RWPE1 (cell line): Measurements from ENCODE around the gene CDH11.

ENCODE experiments used
- CTCF ChIA-PET: fragments of 350-600 bp; sonication (Branson Sonifier 250); formaldehyde crosslinking; extraction: SDS; loops from one replicate; lab custom pipeline; 2021; lab: Yijun Ruan, JAX
- POLR2A ChIA-PET: fragments of 400-600 bp; formaldehyde crosslinking; extraction: SDS; loops from one replicate; lab custom pipeline; 2020; ENCODE audit warnings: antibody characterized with exemption; ENCODE audit not compliant: low non-redundant PET; lab: Yijun Ruan, JAX
- DNase-seq: peaks from one replicate; pipeline ENCODE4 v3.0.0; 2012; ENCODE audit warnings: low spot score
- H3K27ac ChIP-seq: fragments of 450-650 bp; 2 replicates; pipeline ENCODE4 v1.5.1; 2017
- TF ChIP-seq, protein P1 (sequence below): fragments of 450-650 bp; conservative IDR thresholded peaks from 2 replicates; pipeline ENCODE4 v1.5.1; 2017; ENCODE audit warnings: low read depth, mild to moderate bottlenecking

The CDH11 gene

GRCh38 chr16:65054457-65054856 lies 67.4 kb downstream of the CDH11 start:
- TF ChIP-seq, protein P1, sequence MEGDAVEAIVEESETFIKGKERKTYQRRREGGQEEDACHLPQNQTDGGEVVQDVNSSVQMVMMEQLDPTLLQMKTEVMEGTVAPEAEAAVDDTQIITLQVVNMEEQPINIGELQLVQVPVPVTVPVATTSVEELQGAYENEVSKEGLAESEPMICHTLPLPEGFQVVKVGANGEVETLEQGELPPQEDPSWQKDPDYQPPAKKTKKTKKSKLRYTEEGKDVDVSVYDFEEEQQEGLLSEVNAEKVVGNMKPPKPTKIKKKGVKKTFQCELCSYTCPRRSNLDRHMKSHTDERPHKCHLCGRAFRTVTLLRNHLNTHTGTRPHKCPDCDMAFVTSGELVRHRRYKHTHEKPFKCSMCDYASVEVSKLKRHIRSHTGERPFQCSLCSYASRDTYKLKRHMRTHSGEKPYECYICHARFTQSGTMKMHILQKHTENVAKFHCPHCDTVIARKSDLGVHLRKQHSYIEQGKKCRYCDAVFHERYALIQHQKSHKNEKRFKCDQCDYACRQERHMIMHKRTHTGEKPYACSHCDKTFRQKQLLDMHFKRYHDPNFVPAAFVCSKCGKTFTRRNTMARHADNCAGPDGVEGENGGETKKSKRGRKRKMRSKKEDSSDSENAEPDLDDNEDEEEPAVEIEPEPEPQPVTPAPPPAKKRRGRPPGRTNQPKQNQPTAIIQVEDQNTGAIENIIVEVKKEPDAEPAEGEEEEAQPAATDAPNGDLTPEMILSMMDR, result no peak
- POLR2A ChIA-PET, result no interaction called here
- CTCF ChIA-PET, result no interaction called here
- DNase-seq, result no peak
- H3K27ac ChIP-seq, result no peak overlapping the region

GRCh38 chr16:65049679-65050078 lies 72.2 kb downstream of the CDH11 start:
- TF ChIP-seq, protein P1, result no peak
- CTCF ChIA-PET, result no interaction called here
- H3K27ac ChIP-seq, result no peak overlapping the region
- no peak for DNase-seq
- POLR2A ChIA-PET, result no interaction called here

DNA sequence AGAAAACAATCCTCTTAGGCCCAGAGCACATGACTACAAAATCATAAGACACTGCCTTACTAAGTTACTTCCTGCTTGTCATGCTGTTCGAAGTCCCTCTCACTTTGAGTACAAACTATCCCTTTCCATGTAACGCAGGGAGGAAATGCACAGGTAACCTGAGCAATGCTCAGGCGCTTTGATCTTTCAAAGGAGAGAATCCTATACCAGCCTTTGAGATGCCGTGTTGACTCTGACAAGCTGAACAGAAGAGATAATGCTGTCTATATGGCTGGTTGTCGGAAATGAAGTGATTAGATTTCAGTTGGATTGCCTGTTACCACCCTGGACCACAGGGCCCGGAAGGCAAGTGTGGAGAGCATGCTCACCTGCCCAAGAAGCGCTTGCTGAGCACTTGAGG lies 75.9 kb downstream of the CDH11 start:
- CTCF ChIA-PET, result interaction anchor here (0.6 kb wide), 1 partner anchor 21 kb away, joined by 4 read pairs; no protein-coding TSS in a partner anchor
- no peak for DNase-seq
- TF ChIP-seq, protein P1, result no peak
- POLR2A ChIA-PET, result no interaction called here
- H3K27ac ChIP-seq, result no peak overlapping the region

GRCh38 chr16:65044873-65045272 lies 77.0 kb downstream of the CDH11 start:
- ChIA-PET CTCF (no interaction called here), POLR2A (interaction anchor here (0.7 kb wide), 1 partner anchor 10 kb away, joined by 4 read pairs; no protein-coding TSS in a partner anchor)
- DNase-seq, result no peak
- TF ChIP-seq, protein P1, result no peak
- no peak overlapping the region for H3K27ac ChIP-seq

DNA sequence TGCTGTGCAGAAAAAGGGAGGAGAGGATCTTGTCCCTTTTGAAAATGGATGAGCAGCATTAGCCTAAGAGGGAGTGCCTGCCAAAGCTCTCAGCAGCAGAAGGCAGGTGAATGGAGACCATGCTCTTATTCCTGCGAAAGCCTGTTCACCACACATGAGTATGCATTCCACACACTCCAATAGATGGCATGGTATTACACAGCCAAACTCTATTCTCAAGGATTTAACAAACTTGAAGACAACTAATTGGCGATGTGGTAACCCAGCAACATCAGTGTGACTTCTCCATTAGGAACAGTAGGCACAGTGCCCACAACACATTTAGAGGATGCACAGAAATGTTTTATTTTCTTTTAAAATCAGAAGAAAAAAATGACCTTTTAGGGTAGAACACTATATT lies 77.8 kb downstream of the CDH11 start:
- H3K27ac ChIP-seq, result no peak overlapping the region

GRCh38 chr16:65042438-65043365 lies 79.2 kb downstream of the CDH11 start:
- H3K27ac ChIP-seq, result no peak overlapping the region
- ChIA-PET CTCF (no interaction called here), POLR2A (no interaction called here)
- TF ChIP-seq, protein P1, result no peak
- no peak for DNase-seq

More for the DNA sequence above, 77.8 kb downstream of the CDH11 start:
- ChIA-PET POLR2A (no interaction called here), CTCF (no interaction called here)
- no peak for DNase-seq
- TF ChIP-seq, protein P1, result no peak
